ENCODE measurements around the gene TFF3.

The TFF3 gene

DNA sequence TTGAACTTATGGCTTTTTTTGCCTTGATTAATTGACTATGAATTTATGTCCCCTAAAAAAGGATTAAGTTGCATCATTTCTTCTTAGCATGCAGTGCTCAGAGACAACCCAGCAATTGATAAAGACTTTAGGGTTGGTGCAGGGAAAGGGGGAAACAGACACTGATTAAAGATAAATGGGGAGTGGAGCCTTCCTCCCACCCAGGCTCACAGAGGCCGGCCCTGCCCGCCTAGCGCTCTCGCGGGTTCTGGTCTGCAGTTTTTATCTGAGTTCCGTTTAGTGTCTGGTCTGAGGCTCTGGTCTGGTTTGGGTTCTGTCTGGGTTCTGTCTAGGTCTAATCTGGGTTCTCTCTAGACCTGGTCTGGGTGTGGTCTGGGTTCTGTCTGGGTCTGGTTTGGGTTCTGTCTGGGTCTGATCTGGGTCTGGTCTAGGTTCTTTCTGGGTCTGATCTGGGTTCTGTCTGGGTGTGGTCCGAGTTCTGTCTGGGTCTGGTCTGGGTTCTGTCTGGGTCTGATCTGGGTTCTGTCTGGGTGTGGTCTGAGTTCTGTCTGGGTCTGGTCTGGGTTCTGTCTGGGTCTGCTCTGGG is 48.1 kb downstream of the TFF3 start:
- H3K27ac ChIP-seq, result no peak overlapping the region

DNA sequence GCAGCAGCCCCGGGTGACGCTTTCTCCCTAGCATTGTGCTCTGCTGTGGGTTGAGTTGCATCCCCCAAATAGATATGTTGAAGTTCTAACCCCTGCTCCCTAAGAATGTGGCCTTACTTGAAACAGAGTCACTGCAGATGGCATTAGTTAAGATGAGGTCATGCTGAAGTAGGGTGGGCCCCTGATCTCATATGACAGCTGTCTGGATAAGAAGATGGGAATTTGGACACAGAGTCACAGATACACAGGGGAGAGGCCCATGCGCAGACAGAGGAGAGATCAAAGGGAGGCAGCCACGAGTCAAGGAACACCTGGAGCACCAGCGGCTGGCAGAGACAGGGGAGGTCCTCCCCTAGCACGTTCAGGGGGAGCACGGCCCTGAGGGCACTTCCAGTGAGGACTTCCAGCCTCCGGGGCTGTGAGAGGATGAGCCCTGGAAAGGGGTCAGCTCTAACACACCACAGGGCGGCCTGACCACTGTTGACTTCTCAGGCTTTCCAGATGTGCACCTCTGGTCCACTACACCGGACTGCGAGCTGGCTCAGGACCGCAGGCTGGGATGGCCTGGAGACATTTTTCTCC is 49.9 kb downstream of the TFF3 start:
- TF ChIP-seq, protein P1, sequence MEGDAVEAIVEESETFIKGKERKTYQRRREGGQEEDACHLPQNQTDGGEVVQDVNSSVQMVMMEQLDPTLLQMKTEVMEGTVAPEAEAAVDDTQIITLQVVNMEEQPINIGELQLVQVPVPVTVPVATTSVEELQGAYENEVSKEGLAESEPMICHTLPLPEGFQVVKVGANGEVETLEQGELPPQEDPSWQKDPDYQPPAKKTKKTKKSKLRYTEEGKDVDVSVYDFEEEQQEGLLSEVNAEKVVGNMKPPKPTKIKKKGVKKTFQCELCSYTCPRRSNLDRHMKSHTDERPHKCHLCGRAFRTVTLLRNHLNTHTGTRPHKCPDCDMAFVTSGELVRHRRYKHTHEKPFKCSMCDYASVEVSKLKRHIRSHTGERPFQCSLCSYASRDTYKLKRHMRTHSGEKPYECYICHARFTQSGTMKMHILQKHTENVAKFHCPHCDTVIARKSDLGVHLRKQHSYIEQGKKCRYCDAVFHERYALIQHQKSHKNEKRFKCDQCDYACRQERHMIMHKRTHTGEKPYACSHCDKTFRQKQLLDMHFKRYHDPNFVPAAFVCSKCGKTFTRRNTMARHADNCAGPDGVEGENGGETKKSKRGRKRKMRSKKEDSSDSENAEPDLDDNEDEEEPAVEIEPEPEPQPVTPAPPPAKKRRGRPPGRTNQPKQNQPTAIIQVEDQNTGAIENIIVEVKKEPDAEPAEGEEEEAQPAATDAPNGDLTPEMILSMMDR (conservative IDR thresholded peaks at IDR 0.05), result no peak
- no peak overlapping the region for H3K27ac ChIP-seq

More for the DNA sequence above, 48.1 kb downstream of the TFF3 start:
- TF ChIP-seq, protein P1 (conservative IDR thresholded peaks at IDR 0.05), result no peak

DNA sequence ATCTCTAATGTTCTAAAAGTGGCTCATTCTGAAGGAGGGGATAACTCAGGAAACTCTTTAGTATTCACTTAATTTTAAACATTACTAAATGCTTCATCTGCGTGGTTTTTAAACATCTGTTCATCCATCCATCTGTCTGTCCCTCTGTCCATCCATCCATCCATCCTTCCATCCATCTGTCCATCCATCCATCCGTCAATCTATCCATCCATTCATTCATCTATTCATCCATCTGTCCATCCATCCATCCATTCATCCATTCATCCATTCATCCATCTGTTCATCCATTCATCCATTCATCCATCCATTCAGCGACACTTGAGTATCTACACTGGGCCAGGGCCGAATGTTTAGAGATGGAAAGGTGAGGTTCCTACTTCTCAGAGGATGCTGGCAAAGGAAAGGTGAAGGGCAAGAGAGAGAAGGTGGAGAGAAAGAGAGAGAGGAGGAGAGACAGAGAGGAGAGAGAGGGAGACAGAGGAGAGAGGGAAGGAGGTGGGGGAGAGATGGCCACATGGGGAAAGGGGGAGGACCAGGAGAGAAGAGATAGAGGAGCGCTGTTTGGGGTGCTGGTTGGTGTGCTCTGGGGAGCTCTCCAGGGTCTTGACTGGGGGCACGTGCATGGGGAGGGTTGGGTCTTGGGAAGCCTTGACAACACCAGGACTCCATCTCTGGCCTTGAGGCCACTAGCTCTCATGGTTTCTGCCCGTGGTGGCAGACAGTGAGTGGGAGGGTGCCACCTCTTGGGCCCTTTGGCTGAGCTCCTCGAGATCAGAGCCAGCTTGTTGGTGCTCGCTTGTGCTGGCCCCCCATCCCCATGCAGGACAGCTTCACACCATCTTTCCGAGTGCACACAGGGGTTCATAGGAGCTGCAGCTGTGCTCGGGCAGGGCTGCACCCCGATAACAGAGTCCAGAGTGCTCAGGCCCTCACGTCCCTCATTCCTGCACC is 50.7 kb downstream of the TFF3 start:
- peak overlapping the region; percentile 86 for H3K27ac ChIP-seq
- TF ChIP-seq, protein P1 (conservative IDR thresholded peaks at IDR 0.05), result no peak

DNA sequence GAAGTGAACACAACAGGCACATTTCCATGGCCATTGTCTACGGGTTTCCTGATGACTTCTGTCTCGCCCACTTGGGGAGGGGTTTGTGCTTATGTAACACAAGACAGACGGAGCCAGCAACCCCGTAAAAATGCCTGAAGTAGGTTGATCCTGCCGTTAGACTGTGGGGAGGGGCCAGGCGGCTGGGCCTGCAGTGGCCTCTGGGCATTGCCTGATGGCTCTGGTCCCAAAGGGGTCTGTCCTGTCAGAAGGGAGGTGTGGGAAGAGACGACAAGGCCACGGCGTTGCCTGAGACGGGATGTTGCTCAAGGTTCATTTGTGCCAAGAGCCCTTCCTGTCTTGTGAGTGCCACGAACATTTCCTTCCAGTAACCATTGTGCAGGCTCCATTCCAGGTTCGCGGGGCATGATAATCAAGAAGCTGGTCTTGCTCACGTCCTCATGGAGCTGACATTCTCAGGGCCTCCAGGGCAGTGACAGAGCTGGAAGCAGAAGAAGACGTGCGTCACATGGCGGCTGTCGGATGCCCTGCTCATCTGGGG is 51.5 kb downstream of the TFF3 start:
- H3K27ac ChIP-seq, result peak overlapping the region; percentile 86

DNA sequence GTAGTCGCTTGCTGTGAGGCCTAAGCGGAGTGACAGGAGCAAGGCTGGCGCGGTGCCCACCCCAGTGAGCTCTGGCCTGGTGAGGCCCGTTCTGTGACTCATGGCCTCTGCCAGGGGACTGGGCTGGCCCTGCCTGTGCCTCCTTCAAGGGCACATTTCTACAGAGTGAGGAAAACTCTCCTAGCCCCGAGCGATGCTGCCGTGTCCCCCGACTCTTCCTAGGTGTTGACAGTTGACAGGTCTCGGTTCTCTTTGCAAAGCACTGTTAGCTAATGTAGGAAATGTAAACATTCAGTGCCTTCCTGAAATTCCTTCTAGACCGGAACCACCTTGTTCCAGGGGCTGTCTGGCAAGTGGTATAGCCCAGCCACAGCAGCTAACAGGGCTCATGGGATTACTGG is 52.4 kb downstream of the TFF3 start:
- TF ChIP-seq, protein P1 (conservative IDR thresholded peaks at IDR 0.05), result no peak
- peak overlapping the region; percentile 86 for H3K27ac ChIP-seq

More for the DNA sequence above, 51.5 kb downstream of the TFF3 start:
- TF ChIP-seq, protein P1 (conservative IDR thresholded peaks at IDR 0.05), result no peak

DNA sequence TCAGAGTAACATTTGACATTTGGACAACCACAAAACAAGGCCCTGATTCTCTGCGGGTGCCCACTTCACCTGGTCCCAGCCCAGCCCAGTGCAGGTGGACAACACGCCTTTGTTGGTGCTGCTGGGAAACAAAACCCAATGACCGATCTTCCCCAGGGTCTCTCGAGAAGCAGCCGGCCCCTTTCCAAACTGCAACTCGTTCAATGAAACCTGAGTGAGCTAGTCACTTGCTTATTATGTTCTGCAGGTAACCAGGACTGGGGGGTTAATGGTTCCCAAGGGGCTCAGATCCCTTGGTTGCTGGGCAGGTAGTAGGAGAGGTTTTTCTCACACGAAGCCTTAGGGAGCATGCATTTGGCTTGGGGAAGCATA is 53.4 kb downstream of the TFF3 start:
- TF ChIP-seq, protein P1 (conservative IDR thresholded peaks at IDR 0.05), result no peak
- H3K27ac ChIP-seq, result peak overlapping the region; percentile 86
